Upper lobe of left lung (tissue), 6 donors: ENCODE data around the gene ADCY3. TPM values are rescaled to one million over a fixed set of nuclear protein-coding genes. Genes with fewer than 3 reads are reported as not detected.
"Not testable (repeated sequence)": the region's sequence is repeated elsewhere in the genome, so short reads cannot be mapped to it uniquely, and the experiment has no call there.

Experiments used
- ATAC-seq, 2 donors: fragments of 200-7000 bp; cut with Tn5 transposase; one replicate each; pipeline ENCODE4 v1.9.1; 2022; ENCODE audit warnings: mild to moderate bottlenecking in 2 of 2, moderate library complexity in 2 of 2; ENCODE audit not compliant: low FRiP score in 2 of 2
- DNase-seq, 2 donors: peaks; one replicate each; pipeline ENCODE4 v3.0.0-alpha.2; 2019 to 2020
- H3K27ac ChIP-seq, 4 donors: fragments of 200-600 bp; sonication (generic); one replicate each; pipeline ENCODE4 v1.5.1; 2016 to 2019
- H3K27me3 ChIP-seq, 4 donors: fragments of 200-600 bp; sonication (generic); one replicate each; pipeline ENCODE4 v1.5.1; 2017 to 2019
- H3K36me3 ChIP-seq, 4 donors: fragments of 200-600 bp; sonication (generic); one replicate each; pipeline ENCODE4 v1.5.1; 2016 to 2019
- H3K4me1 ChIP-seq, 4 donors: fragments of 200-600 bp; sonication (generic); one replicate each; pipeline ENCODE4 v1.5.1; 2018 to 2019
- H3K4me3 ChIP-seq, 4 donors: fragments of 200-600 bp; sonication (generic); one replicate each; pipeline ENCODE4 v1.5.1; 2017 to 2019; ENCODE audit warnings: mild to moderate bottlenecking in 2 of 4, moderate library complexity in 1 of 4
- H3K9me3 ChIP-seq, 4 donors: fragments of 200-600 bp; sonication (generic); one replicate each; pipeline ENCODE4 v1.5.1; 2018 to 2019
- EP300 ChIP-seq, 4 donors: sonication (generic); formaldehyde crosslinking; IDR thresholded peaks; one replicate each; pipeline ENCODE4 v1.5.1; 2017; ENCODE audit warnings: antibody characterized with exemption in 4 of 4, control low read depth in 2 of 4
- POLR2A ChIP-seq, 4 donors: fragments of 450-650 bp; IDR thresholded peaks; one replicate each; pipeline ENCODE4 v1.5.1; 2016 to 2017; ENCODE audit warnings: antibody characterized with exemption in 4 of 4, mild to moderate bottlenecking in 2 of 4
- POLR2AphosphoS5 ChIP-seq, 2 donors: sonication (generic); formaldehyde crosslinking; IDR thresholded peaks; one replicate each; pipeline ENCODE4 v1.5.1; 2017; ENCODE audit warnings: antibody characterized with exemption in 2 of 2
- WGBS, 2 donors: methylation state at CpG; one replicate each; pipeline ENCODE4 v1.1.5; 2017 to 2018; 5-methylcytosine and 5-hydroxymethylcytosine counted together
- total RNA-seq, 6 donors: library from RNA; depleted of rRNA in 4 of 6; stranded (reverse); fragments of >200 nt in 4 of 6; gene quantifications; one replicate each; pipeline versions ENCODE4 v1.1.0 to v1.2.1, GENCODE V29; 2016 to 2021
- TF ChIP-seq, protein P1 (sequence below), 6 experiments: fragments of 450-650 bp in 4 of 6; fragments of 200-600 bp in 2 of 6; sonication (generic) in 2 of 6; IDR thresholded peaks; one replicate each; pipeline ENCODE4 v1.5.1; 2016 to 2019; ENCODE audit warnings: antibody characterized with exemption in 6 of 6
- donor health status: DM: no; HTN: no; CAD: no; lungs with moderate emphysema.
- donor health status: DM: no; HTN: yes; CAD: no; lungs with severe emphysema.

Gene ADCY3
- total RNA-seq, 6 donors from 2014 or later, result 17.5 to 83.5 (median 36.5) TPM

DNA sequence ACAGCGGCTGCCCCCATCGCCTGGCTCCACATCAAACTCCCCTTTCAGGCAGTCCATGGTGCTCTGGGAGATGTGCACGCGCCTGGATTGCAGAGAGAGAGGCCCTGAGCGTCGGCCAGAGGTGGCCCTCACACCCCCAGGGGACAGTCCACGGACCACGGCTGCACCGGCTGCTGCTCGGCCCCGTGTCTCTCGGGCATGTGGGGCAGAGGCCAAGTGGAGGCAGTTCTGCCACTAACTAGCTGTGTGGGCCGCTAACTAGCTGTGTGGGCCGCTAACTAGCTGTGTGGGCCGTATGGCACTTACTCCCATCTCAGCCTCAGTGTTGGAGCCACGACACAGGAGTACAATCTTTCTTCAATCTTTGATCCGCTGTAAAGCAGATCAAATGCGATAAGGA, 81.5 kb downstream of the ADCY3 start:
- no peaks in the 10 kb centered on the region for H3K9me3 ChIP-seq
- no peak for TF ChIP-seq POLR2A (IDR thresholded peaks at IDR 0.05)
- no peak for TF ChIP-seq EP300 (IDR thresholded peaks at IDR 0.05)
- H3K36me3 ChIP-seq, result peaks cover 0 to 23% (median 5%) of the 10 kb centered on the region in 4 donors
- H3K4me3 ChIP-seq, result no peak overlapping the region
- no peak for ATAC-seq
- no peak overlapping the region for H3K27ac ChIP-seq
- no peaks in the 10 kb centered on the region for H3K27me3 ChIP-seq
- DNase-seq, result no peak
- H3K4me1 ChIP-seq, result no peaks in the 10 kb centered on the region
- 91 to 97% methylated on average over 8 to 12 of the region's 18 CpGs for WGBS, 2 donors

DNA sequence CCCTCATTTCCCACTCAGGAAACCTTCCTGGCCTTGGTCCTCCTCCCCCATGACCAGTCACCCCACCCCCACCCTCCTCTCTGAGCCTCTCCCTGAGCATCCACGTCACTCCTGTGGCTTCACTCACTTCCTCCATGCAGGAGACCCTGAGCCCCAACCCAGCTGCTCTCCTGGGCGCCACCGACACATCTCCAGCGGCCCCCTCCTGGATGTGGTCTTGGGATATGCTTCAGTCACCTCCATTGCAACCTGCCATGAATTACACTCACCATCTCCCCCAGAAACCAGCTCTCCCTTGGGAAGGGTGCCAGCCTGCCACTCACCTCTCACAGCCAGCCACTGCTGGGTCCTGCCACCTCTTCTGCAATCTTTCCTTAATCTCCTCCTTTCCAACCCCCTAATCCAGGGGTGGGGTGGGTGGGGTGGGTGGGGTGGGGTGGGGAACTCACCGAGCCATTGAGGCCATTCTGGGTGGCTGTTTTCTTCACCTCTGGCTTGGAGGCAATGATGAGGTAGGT, 82.0 kb downstream of the ADCY3 start:
- H3K9me3 ChIP-seq, result no peaks in the 10 kb centered on the region
- TF ChIP-seq POLR2AphosphoS5 (IDR thresholded peaks at IDR 0.05), result no peak
- no peak for TF ChIP-seq EP300 (IDR thresholded peaks at IDR 0.05)
- TF ChIP-seq POLR2A (IDR thresholded peaks at IDR 0.05), result no peak
- TF ChIP-seq, protein P1, sequence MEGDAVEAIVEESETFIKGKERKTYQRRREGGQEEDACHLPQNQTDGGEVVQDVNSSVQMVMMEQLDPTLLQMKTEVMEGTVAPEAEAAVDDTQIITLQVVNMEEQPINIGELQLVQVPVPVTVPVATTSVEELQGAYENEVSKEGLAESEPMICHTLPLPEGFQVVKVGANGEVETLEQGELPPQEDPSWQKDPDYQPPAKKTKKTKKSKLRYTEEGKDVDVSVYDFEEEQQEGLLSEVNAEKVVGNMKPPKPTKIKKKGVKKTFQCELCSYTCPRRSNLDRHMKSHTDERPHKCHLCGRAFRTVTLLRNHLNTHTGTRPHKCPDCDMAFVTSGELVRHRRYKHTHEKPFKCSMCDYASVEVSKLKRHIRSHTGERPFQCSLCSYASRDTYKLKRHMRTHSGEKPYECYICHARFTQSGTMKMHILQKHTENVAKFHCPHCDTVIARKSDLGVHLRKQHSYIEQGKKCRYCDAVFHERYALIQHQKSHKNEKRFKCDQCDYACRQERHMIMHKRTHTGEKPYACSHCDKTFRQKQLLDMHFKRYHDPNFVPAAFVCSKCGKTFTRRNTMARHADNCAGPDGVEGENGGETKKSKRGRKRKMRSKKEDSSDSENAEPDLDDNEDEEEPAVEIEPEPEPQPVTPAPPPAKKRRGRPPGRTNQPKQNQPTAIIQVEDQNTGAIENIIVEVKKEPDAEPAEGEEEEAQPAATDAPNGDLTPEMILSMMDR (IDR thresholded peaks at IDR 0.05), result no peak
- 86 to 96% methylated on average over 5 of the region's 5 CpGs for WGBS, 2 donors
- no peak for ATAC-seq
- no peak for DNase-seq
- H3K36me3 ChIP-seq, result peaks cover 0 to 23% (median 5%) of the 10 kb centered on the region in 4 donors
- no peak overlapping the region for H3K4me3 ChIP-seq
- no peak overlapping the region for H3K27ac ChIP-seq
- H3K27me3 ChIP-seq, result no peaks in the 10 kb centered on the region
- H3K4me1 ChIP-seq, result no peaks in the 10 kb centered on the region

DNA sequence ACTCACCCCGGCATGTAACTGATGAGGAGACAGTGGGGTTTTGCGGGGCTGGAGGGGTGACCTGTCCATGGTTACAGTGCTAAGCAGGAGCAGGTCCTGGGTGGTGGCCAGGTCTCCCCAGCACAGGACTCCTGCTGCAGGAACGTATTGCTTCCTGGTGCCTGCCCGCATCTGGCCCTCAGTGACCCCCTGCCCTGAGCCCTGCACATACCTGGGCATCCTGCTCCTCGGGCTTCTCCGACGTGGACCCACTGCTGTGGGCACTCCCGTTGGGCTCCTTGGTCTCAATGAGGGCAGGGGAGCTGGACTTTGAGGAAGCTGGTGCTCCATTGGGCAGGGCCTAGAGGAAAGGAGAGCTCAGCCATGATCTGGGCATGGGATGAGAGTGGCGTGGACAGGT, 83.3 kb downstream of the ADCY3 start:
- Histone ChIP-seq H3K36me3 (peaks cover 0 to 18% (median 5%) of the 10 kb centered on the region in 4 donors), H3K27me3 (no peaks in the 10 kb centered on the region), H3K9me3 (no peaks in the 10 kb centered on the region), H3K27ac (no peak overlapping the region), H3K4me1 (no peaks in the 10 kb centered on the region), H3K4me3 (no peak overlapping the region)
- ATAC-seq (no peak), DNase-seq (no peak)
- WGBS, 2 donors, result 92 to 94% methylated on average over 2 to 9 of the region's 9 CpGs
- TF ChIP-seq EP300 (IDR thresholded peaks at IDR 0.05), result no peak

DNA sequence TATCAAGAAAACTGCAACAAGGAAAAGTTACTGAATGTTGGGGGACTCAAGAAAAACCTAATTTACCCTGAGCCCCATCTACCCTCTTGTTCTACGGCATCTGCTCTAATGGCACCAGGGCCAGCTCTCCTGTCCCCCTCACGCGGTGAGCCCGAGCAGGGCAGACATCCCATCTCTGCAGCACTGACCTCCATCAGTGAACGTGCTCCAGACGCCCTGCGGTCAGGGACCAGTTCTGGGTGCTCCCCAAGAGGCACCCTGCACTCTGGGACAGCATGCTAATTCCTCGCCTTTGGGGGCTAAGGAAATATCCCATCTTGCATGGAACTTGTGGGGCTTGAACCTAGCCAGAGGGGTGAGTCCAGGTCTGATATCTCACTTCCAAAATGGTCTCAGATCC, 83.8 kb downstream of the ADCY3 start:
- Histone ChIP-seq H3K4me3 (no peak overlapping the region), H3K4me1 (no peaks in the 10 kb centered on the region), H3K36me3 (peaks cover 0 to 18% (median 5%) of the 10 kb centered on the region in 4 donors), H3K27ac (no peak overlapping the region), H3K9me3 (no peaks in the 10 kb centered on the region), H3K27me3 (no peaks in the 10 kb centered on the region)
- ATAC-seq, result no peak
- no peak for DNase-seq
- TF ChIP-seq, protein P1 (IDR thresholded peaks at IDR 0.05), result no peak
- no peak for TF ChIP-seq POLR2A (IDR thresholded peaks at IDR 0.05)
- 89 to 97% methylated on average over 8 of the region's 8 CpGs for WGBS, 2 donors

DNA sequence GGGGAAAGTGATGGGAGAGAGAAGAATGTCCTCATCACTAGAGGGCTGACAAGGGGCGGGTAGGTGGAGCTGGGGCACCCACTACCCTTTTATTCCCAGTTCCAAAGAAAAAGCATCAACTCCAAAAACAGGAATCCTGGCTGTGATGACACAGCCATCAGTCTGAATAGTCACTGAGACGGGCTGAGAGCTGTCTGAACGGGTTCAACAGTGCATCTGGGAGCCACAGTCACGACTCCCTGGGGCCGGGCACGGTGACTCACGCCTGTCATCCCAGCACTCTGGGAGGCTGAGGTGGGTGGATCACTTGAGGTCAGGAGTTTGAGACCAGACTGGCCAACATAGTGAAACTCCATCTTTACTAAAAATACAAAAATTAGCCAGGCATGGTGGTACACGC, 84.6 kb downstream of the ADCY3 start:
- H3K4me3 ChIP-seq, H3K27me3 ChIP-seq, H3K27ac ChIP-seq, H3K4me1 ChIP-seq, H3K9me3 ChIP-seq, DNase-seq, ATAC-seq: not testable (repeated sequence)
- H3K36me3 ChIP-seq, result peaks cover 0 to 18% (median 5%) of the 10 kb centered on the region in 4 donors
- WGBS, 2 donors, result 88 to 94% methylated on average over 6 to 8 of the region's 8 CpGs

DNA sequence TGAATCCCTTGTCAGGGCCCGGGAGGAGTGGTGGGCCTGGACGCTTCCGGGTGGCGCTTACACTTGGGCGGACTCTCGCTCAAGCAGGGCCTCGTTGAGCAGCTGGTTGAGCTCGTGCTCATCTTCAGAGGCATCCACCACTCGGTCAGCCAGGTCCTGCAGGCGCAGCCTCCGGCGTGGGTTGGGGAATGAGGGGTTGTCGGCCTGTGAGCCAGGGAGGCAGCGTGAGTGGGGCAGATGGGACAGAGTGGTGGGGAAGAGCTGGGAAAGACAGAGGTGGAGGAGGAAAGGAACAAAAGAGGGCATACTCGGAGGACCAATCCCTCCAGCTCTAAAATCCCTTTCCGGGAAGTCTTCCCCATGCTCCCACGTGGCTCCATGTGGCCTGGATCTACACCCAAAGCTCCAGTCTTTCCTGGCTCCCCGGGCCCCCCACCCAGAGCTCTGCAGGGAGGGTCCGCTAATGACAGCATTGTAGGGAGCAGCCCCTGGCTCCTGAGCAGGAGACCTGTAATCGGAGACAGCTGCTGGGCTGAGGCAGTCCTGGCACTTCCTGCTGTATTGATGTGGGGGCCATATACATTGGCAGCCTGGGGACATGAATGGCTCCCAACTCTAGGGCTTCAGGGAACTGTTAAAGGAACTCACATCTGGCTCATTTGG, 85.2 kb downstream of the ADCY3 start:
- Histone ChIP-seq H3K4me3 (no peak overlapping the region), H3K4me1 (no peaks in the 10 kb centered on the region), H3K27me3 (no peaks in the 10 kb centered on the region), H3K9me3 (no peaks in the 10 kb centered on the region), H3K27ac (no peak overlapping the region), H3K36me3 (peaks cover 0 to 18% (median 5%) of the 10 kb centered on the region in 4 donors)
- WGBS, 2 donors, result 91 to 96% methylated on average over 16 to 19 of the region's 20 CpGs
- no peak for DNase-seq
- no peak for ATAC-seq
- TF ChIP-seq POLR2A (IDR thresholded peaks at IDR 0.05) (no peak), EP300 (IDR thresholded peaks at IDR 0.05) (no peak), POLR2AphosphoS5 (IDR thresholded peaks at IDR 0.05) (no peak)
- TF ChIP-seq, protein P1 (IDR thresholded peaks at IDR 0.05), result no peak
